Keratinocyte (primary cell): ENCODE measurements around the gene ETFB. TPM values are rescaled to one million over a fixed set of nuclear protein-coding genes. Genes with fewer than 3 reads are reported as not detected.

Source experiments
- DNase-seq: peaks from one replicate; pipeline ENCODE4 v3.0.0-alpha.2; 2011; ENCODE audit warnings: low read depth, missing footprints, low spot score
- FAIRE-seq: peaks from 2 replicates; lab custom pipeline; 2011; peaks lifted over from hg19 to GRCh38; lab: Jason Lieb, UNC
- H2AFZ ChIP-seq: 2 replicates; pipeline ENCODE4 v1.6.0; 2012; ENCODE audit warnings: low read length, control low read depth, inconsistent platforms; ENCODE audit not compliant: control insufficient read depth
- H3K27ac ChIP-seq: 2 replicates; pipeline ENCODE4 v1.5.1; 2011; ENCODE audit warnings: low read length; ENCODE audit not compliant: control insufficient read depth, insufficient read depth
- H3K27me3 ChIP-seq: 3 replicates; pipeline ENCODE4 v1.6.0; 2011; ENCODE audit warnings: low read length; ENCODE audit not compliant: control insufficient read depth, insufficient read depth; ENCODE audit errors: extremely low read depth
- H3K36me3 ChIP-seq, 2 experiments: 2 replicates in 1 of 2; 3 replicates in 1 of 2; pipeline ENCODE4 v1.5.1; 2011; ENCODE audit warnings: low read length in 2 of 2, mild to moderate bottlenecking in 1 of 2; ENCODE audit not compliant: control insufficient read depth in 2 of 2, insufficient read depth in 2 of 2; ENCODE audit errors: extremely low read depth in 1 of 2
- H3K4me1 ChIP-seq: 3 replicates; pipeline ENCODE4 v1.5.1; 2011; ENCODE audit warnings: low read length; ENCODE audit not compliant: control insufficient read depth, insufficient read depth; ENCODE audit errors: extremely low read depth
- H3K4me2 ChIP-seq: 3 replicates; pipeline ENCODE4 v1.6.0; 2011; ENCODE audit warnings: low read depth, low read length; ENCODE audit not compliant: control insufficient read depth, insufficient read depth; ENCODE audit errors: extremely low read depth
- H3K4me3 ChIP-seq, 3 experiments: fragments of 200-600 bp in 1 of 3; sonication (generic) in 1 of 3; 2 replicates in 2 of 3; 3 replicates in 1 of 3; pipeline ENCODE4 v1.5.1; 2011 to 2016; ENCODE audit warnings: low read length in 3 of 3, mild to moderate bottlenecking in 3 of 3, control low read depth in 2 of 3, inconsistent platforms in 1 of 3, low read depth in 1 of 3, mixed read lengths in 1 of 3, mixed run types in 1 of 3, moderate library complexity in 1 of 3; ENCODE audit not compliant: control insufficient read depth in 2 of 3, insufficient read depth in 2 of 3; ENCODE audit errors: extremely low read depth in 1 of 3
- H3K79me2 ChIP-seq: 2 replicates; pipeline ENCODE4 v1.6.0; 2012; ENCODE audit warnings: low read length; ENCODE audit not compliant: control insufficient read depth, insufficient read depth
- H3K9ac ChIP-seq: 3 replicates; pipeline ENCODE4 v1.6.0; 2011; ENCODE audit warnings: low read length; ENCODE audit not compliant: control insufficient read depth, insufficient read depth; ENCODE audit errors: extremely low read depth
- H3K9me1 ChIP-seq: 3 replicates; pipeline ENCODE4 v1.6.0; 2011; ENCODE audit warnings: low read length; ENCODE audit not compliant: control insufficient read depth, insufficient read depth; ENCODE audit errors: extremely low read depth
- H3K9me3 ChIP-seq: 2 replicates; pipeline ENCODE4 v1.5.1; 2012; ENCODE audit warnings: low read depth, low read length; ENCODE audit not compliant: control insufficient read depth
- H4K20me1 ChIP-seq: 3 replicates; pipeline ENCODE4 v1.6.0; 2011; ENCODE audit warnings: low read length; ENCODE audit not compliant: control insufficient read depth, insufficient read depth; ENCODE audit errors: extremely low read depth
- CTCF ChIP-seq, 3 experiments: IDR thresholded peaks in 1 of 3; conservative IDR thresholded peaks in 1 of 3; optimal IDR thresholded peaks in 1 of 3; 2 replicates in 2 of 3; 3 replicates in 1 of 3; pipeline versions ENCODE3 to v1.5.1; 2011; ENCODE audit warnings: low read length in 3 of 3, mild to moderate bottlenecking in 3 of 3, moderate library complexity in 2 of 3, control low read depth in 1 of 3, inconsistent platforms in 1 of 3; ENCODE audit not compliant: insufficient read depth in 2 of 3; ENCODE audit errors: extremely low read depth in 1 of 3
- EZH2 ChIP-seq: IDR thresholded peaks from one replicate; pipeline ENCODE4 v1.6.1; 2012; ENCODE audit warnings: inconsistent platforms, mild to moderate bottlenecking, low read length, moderate library complexity
- dilution Hi-C: fragments of 300-500 bp; cut with MboI; formaldehyde crosslinking; loops from one replicate; pipeline ENCODE4 v1.7.0; 2020; ENCODE audit warnings: low sequenced_read_pairs; ENCODE audit not compliant: extremely low pct_ligation_motif_present
- polyA plus RNA-seq, 5 experiments: library from polyadenylated mRNA; depleted of rRNA in 3 of 5; stranded (reverse) in 3 of 5; stranded (forward) in 1 of 5; unstranded in 1 of 5; fragments of >200 nt; gene quantifications; 1 replicate in 1 of 5; 2 replicates in 3 of 5; 3 replicates in 1 of 5; pipeline versions ENCODE4 v1.2.1 to v1.2.3, GENCODE V29; 2011 to 2012; ENCODE audit warnings: missing spikeins in 2 of 5, low read depth in 1 of 5, low replicate concordance in 1 of 5

ETFB gene
- polyA plus RNA-seq, 1 donor (not counting 4 experiments of a cell fraction or from before 2014, with no cell fraction given), result 95.2 TPM

- no peak for TF ChIP-seq CTCF (optimal IDR thresholded peaks at IDR 0.05 in 1 of 3, IDR thresholded peaks at IDR 0.05 in 1 of 3, conservative IDR thresholded peaks at IDR 0.05 in 1 of 3; ENCODE audit: extremely low read depth in 1 of 3, insufficient read depth in 2 of 3, low read length in 3 of 3)
- no peak for TF ChIP-seq EZH2
- FAIRE-seq (no peak), DNase-seq (no peak)
- Histone ChIP-seq H3K27ac (no peak overlapping the region), H3K9me3 (no peaks in the 10 kb centered on the region), H3K36me3 (peaks cover 0 to 2% of the 10 kb centered on the region in 2 experiments), H3K9ac (no peak overlapping the region), H3K79me2 (peaks cover 2% of the 10 kb centered on the region), H3K4me3 (no peak overlapping the region), H3K27me3 (no peaks in the 10 kb centered on the region), H3K9me1 (no peaks in the 10 kb centered on the region), H4K20me1 (no peaks in the 10 kb centered on the region), H3K4me1 (peaks cover 10% of the 10 kb centered on the region), H2AFZ (no peak overlapping the region), H3K4me2 (no peak overlapping the region)
- dilution Hi-C loops, result no loop called here
These were observed 8.2 kb downstream of the ETFB start for GRCh38 chr19:51357952-51358351.

- DNase-seq (no peak), FAIRE-seq (no peak)
- no peak overlapping the region for H3K9ac ChIP-seq
- no peak overlapping the region for H2AFZ ChIP-seq
- no peaks in the 10 kb centered on the region for H4K20me1 ChIP-seq
- dilution Hi-C loops, result no loop called here
- no peaks in the 10 kb centered on the region for H3K27me3 ChIP-seq
- no peaks in the 10 kb centered on the region for H3K79me2 ChIP-seq
- no peak overlapping the region for H3K4me3 ChIP-seq
- H3K9me1 ChIP-seq, result no peaks in the 10 kb centered on the region
- H3K36me3 ChIP-seq, result peaks cover 0 to 4% of the 10 kb centered on the region in 2 experiments
- no peak overlapping the region for H3K4me2 ChIP-seq
- H3K27ac ChIP-seq, result no peak overlapping the region
- no peaks in the 10 kb centered on the region for H3K9me3 ChIP-seq
- peaks cover 7% of the 10 kb centered on the region for H3K4me1 ChIP-seq
- TF ChIP-seq CTCF (optimal IDR thresholded peaks at IDR 0.05 in 1 of 3, IDR thresholded peaks at IDR 0.05 in 1 of 3, conservative IDR thresholded peaks at IDR 0.05 in 1 of 3; ENCODE audit: extremely low read depth in 1 of 3, insufficient read depth in 2 of 3, low read length in 3 of 3) (no peak), EZH2 (no peak)
These were observed 9.9 kb downstream of the ETFB start for GRCh38 chr19:51356159-51356801.
